Right lobe of liver (tissue), 4 donors: ENCODE data around the gene COL25A1.
A peak's percentile ranks its signal among the peaks of the same experiment; 100 is the strongest.

Experiments
- CTCF ChIP-seq, 4 donors: fragments of 200-600 bp in 3 of 4; fragments of 450-650 bp in 1 of 4; IDR thresholded peaks; one replicate each; pipeline versions ENCODE4 v1.5.1 to v1.8.0; 2016 to 2022; ENCODE audit warnings: antibody characterized with exemption in 4 of 4, mild to moderate bottlenecking in 2 of 4
- POLR2A ChIP-seq: fragments of 450-650 bp; IDR thresholded peaks from one replicate; pipeline ENCODE4 v1.6.1; 2017; ENCODE audit warnings: antibody characterized with exemption, mild to moderate bottlenecking
- donor health status: DM: no; HTN: no; CAD: no.
- donor health status: DM: no; HTN: no; CAD: no.
- donor health status: DM: no; HTN: yes; CAD: no.

- peak in 2 of 4 donors; percentile 18 to 21 for TF ChIP-seq CTCF (IDR thresholded peaks at IDR 0.05)
- TF ChIP-seq POLR2A: no peak
Measured at GRCh38 chr4:109294006-109294405, 8.5 kb downstream of the COL25A1 start.
